ENCODE results near the gene HSPA4. TPM values are rescaled to one million over a fixed set of nuclear protein-coding genes. Genes with fewer than 3 reads are reported as not detected.
A peak's percentile ranks its signal among the peaks of the same experiment; 100 is the strongest.

The HSPA4 gene
- total RNA-seq, 4 donors from 2014 or later: 32.8 to 48.3 (median 45.4) TPM

DNA sequence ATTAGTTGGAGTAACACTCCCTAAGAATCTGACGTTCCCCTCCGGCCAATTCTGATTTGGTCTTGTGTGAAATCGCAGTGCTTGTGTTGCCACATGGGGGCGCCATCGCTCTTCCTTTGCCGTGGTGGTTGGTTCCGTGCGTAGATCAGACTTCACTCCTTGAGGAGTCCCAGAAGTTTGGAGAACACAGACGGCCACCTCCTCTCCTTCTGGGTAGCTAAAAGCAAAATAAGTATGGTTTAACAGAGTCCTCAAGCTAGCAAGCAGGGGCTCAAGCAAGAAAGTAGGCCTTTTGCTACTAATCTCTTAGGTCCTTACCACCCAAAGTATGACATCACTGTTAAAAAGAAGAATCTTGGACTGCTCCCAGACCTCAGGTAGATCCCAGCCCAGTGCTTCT lies 59.5 kb downstream of the HSPA4 start:
- peak; percentile 82 to 86 for DNase-seq (ENCODE audit: low spot score in 2 of 2)
- H3K27me3 ChIP-seq: no peaks in the 10 kb centered on the region
- H3K36me3 ChIP-seq: no peaks in the 10 kb centered on the region
- H3K27ac ChIP-seq: peak overlapping the region in 1 of 4 donors; percentile 66
- TF ChIP-seq EP300 (IDR thresholded peaks at IDR 0.05) (peak in 1 of 2 donors; percentile 17), CTCF (IDR thresholded peaks at IDR 0.05) (peak; percentile 76 to 89 (median 86)), POLR2A (IDR thresholded peaks at IDR 0.05) (no peak)
- WGBS, 2 donors: 0 to 3% methylated on average over 7 to 9 of the region's 9 CpGs
- peaks cover 0 to 16% (median 0%) of the 10 kb centered on the region in 4 donors for H3K4me1 ChIP-seq
- no peaks in the 10 kb centered on the region for H3K9me3 ChIP-seq
- H3K4me3 ChIP-seq: no peak overlapping the region

DNA sequence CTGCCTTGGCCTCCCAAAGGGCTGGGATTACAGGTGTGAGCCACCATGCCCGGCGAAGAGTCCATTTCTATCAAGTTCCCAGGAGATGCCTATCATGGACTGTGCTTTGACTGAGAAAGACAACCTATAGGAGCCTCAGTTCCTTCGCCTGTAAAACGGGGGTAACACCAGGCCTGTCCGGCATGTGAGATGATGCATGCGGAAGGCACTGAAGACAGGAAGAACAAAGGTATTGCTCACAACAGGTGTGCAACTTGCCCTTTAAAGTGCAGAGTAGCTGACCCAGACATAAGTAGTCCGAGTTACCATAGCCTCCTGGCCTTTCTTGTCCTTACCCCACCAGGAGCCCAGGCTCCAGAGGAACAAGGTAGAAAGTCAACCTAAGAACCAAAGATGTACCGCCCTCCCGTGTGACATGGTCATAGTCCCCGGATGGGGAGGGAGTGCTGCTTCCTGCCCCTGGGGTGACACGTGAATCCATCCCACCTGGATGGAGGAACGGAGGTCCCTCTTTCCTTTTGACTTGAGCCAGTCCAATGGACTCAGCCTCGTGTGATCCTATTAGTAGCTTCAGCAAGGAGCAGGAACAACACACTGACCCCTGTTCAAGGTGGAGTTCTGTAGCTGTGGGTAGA lies 60.3 kb downstream of the HSPA4 start:
- H3K9me3 ChIP-seq: no peaks in the 10 kb centered on the region
- H3K4me1 ChIP-seq: peaks cover 0 to 16% (median 0%) of the 10 kb centered on the region in 4 donors
- 94% methylated on average over 13 of the region's 13 CpGs for WGBS, 2 donors
- H3K27ac ChIP-seq: no peak overlapping the region
- TF ChIP-seq POLR2A (IDR thresholded peaks at IDR 0.05) (no peak), EP300 (IDR thresholded peaks at IDR 0.05) (no peak), CTCF (IDR thresholded peaks at IDR 0.05) (no peak)
- no peak for DNase-seq (ENCODE audit: low spot score in 2 of 2)
- no peaks in the 10 kb centered on the region for H3K36me3 ChIP-seq
- no peaks in the 10 kb centered on the region for H3K27me3 ChIP-seq
- no peak overlapping the region for H3K4me3 ChIP-seq

DNA sequence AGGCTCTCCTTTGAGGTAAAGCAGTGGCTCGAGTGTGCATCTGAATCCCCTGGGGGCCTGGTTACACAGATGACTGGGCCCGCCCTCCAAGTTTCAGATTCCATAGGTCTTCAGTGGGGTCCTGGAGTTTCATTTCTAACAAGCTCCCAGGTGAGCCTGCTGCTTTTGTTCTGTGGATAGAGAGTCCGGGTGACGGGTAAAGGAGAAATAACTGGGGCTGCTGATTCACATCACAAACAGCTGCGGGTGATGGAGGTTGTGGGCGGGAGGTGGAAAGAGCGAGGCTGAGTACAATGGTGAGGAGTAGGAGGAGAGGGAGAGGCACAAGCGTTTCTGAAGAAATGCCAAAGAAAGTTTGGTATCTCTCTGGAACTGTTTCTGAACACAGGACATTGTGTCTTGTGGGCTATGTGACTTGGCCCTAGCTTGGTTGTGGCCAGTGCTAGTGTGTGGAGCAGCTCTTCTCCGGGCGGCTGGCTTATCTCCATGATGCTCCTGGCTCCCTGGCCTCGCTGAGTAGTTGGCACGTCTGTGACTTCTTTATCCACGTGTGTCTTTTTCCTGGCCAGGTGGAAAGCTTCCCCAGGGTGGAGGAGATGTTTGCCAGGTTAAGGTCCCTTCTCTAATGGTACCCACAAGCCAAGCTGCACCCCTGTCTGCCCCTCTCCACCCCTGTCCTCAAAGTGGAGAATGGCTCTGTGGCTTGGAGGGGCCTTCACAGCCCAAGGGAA lies 61.7 kb downstream of the HSPA4 start:
- 53 to 55% methylated on average over 13 of the region's 13 CpGs for WGBS, 2 donors
- TF ChIP-seq POLR2A (IDR thresholded peaks at IDR 0.05) (no peak), CTCF (IDR thresholded peaks at IDR 0.05) (no peak), EP300 (IDR thresholded peaks at IDR 0.05) (no peak)
- Histone ChIP-seq H3K9me3 (no peaks in the 10 kb centered on the region), H3K27ac (no peak overlapping the region), H3K4me1 (peaks cover 0 to 16% (median 0%) of the 10 kb centered on the region in 4 donors), H3K36me3 (no peaks in the 10 kb centered on the region), H3K27me3 (no peaks in the 10 kb centered on the region), H3K4me3 (no peak overlapping the region)
- DNase-seq (ENCODE audit: low spot score in 2 of 2): no peak

DNA sequence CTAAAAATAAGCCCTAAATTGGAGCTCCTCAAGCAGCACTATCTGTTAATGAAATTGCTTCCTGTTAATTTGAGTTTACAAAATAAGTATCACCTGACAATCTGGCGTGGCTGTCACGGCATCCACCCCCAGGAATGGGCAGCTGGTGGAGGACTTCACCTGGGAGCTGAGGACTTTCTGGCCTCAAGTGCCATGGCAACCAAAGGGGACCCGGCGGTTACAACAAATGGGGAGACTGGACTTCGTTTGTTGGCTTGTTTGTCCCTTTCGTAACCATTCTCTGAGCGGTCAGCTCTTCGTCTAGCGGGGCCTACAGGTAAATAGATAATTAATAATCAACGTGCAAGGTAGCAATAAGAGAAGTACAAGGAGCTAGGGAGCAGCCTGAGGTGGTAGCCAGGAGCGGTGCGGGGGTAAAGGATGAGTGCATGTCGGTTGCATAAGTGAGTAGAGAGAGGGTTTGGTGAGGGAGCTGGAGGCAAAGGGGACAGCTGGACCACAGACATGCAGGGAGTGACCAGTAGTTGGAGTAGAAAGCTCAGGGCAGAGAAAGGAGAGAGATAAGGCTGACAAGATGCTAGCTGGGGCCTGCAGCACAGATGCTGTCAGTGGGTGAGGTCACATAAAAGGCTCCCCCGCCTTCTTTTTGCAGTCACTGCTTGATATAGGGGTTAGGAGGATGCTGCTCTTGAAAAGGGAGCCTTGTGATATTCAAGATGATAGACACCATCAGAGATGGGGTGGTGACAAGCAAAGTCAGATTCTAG lies 62.5 kb downstream of the HSPA4 start:
- Histone ChIP-seq H3K4me1 (peaks cover 0 to 13% (median 0%) of the 10 kb centered on the region in 4 donors), H3K27me3 (no peaks in the 10 kb centered on the region), H3K9me3 (no peaks in the 10 kb centered on the region), H3K36me3 (no peaks in the 10 kb centered on the region), H3K27ac (no peak overlapping the region), H3K4me3 (no peak overlapping the region)
- 92 to 93% methylated on average over 14 of the region's 14 CpGs for WGBS, 2 donors
- DNase-seq (ENCODE audit: low spot score in 2 of 2): no peak
- TF ChIP-seq POLR2A (IDR thresholded peaks at IDR 0.05): no peak
- TF ChIP-seq EP300 (IDR thresholded peaks at IDR 0.05): no peak
- no peak for TF ChIP-seq CTCF (IDR thresholded peaks at IDR 0.05)
